Lower leg skin (tissue), 3 donors: Measurements from ENCODE around the gene C1QL3.

Source experiments
- POLR2A ChIP-seq, 2 donors: fragments of 450-650 bp; IDR thresholded peaks; one replicate each; pipeline ENCODE4 v1.6.1; 2016 to 2017; ENCODE audit warnings: antibody characterized with exemption in 2 of 2, mild to moderate bottlenecking in 1 of 2, moderate library complexity in 1 of 2
- TF ChIP-seq, protein P1 (sequence below), 3 donors: fragments of 450-650 bp; IDR thresholded peaks; one replicate each; pipeline ENCODE4 v1.5.1; 2016; ENCODE audit warnings: antibody characterized with exemption in 3 of 3, mild to moderate bottlenecking in 3 of 3, moderate library complexity in 2 of 3

DNA sequence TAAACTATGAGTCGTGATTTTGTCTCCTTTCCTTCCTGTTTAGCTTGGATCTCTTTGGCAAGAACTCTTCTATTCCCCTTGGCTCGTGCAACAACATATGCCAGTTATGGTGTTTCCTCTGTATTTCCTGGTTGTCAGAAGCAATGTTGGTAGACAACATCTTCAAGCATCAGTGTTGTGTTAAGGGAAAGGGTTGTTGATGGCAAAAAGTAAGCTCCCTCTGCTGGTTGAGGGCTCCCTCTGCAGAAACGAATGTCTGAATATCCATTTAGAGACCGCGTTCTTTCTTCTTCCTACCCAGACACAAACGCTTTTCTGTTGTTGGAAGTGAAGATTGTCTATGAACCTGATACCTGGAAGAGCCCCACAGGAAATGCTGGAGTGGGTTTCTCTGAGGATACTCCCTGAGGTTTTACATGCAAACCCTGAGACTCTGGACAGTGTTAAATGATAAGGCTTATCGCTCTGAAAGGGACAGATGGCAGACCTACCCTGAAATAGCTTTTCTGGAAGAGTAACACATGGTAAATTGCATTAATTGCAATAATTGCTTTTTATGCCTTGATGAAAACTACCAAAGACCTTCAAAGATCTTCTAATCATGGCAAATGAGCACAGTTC is 23.5 kb upstream of the C1QL3 start:
- no peak for TF ChIP-seq POLR2A (IDR thresholded peaks at IDR 0.05)
- TF ChIP-seq, protein P1, sequence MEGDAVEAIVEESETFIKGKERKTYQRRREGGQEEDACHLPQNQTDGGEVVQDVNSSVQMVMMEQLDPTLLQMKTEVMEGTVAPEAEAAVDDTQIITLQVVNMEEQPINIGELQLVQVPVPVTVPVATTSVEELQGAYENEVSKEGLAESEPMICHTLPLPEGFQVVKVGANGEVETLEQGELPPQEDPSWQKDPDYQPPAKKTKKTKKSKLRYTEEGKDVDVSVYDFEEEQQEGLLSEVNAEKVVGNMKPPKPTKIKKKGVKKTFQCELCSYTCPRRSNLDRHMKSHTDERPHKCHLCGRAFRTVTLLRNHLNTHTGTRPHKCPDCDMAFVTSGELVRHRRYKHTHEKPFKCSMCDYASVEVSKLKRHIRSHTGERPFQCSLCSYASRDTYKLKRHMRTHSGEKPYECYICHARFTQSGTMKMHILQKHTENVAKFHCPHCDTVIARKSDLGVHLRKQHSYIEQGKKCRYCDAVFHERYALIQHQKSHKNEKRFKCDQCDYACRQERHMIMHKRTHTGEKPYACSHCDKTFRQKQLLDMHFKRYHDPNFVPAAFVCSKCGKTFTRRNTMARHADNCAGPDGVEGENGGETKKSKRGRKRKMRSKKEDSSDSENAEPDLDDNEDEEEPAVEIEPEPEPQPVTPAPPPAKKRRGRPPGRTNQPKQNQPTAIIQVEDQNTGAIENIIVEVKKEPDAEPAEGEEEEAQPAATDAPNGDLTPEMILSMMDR (IDR thresholded peaks at IDR 0.05), result no peak
